Activated CD4-positive, alpha-beta T cell treated with anti-CD3 and anti-CD28 coated beads for 36 hours (primary cell): ENCODE results near the gene MAGEB17. TPM values are rescaled to one million over a fixed set of nuclear protein-coding genes. Genes with fewer than 3 reads are reported as not detected.

Experiments
- ATAC-seq: fragments of 200-7000 bp; cut with Tn5 transposase; one replicate; pipeline ENCODE4 v1.10.0; 2021; ENCODE audit warnings: mild to moderate bottlenecking, moderate library complexity
- CTCF ChIA-PET: fragments of 350-600 bp; sonication (Branson Sonifier 250); formaldehyde crosslinking; loops from one replicate; lab custom pipeline; 2021; ENCODE audit warnings: antibody characterized with exemption; lab: Charles Lee
- POLR2A ChIA-PET: fragments of 350-600 bp; sonication (Branson Sonifier 250); formaldehyde crosslinking; loops from one replicate; lab custom pipeline; 2021; ENCODE audit warnings: antibody characterized with exemption, inconsistent platforms; lab: Charles Lee
- DNase-seq: peaks from one replicate; pipeline ENCODE4 v3.0.0-alpha.2; 2020
- H3K27ac Mint-ChIP-seq: one replicate; pipeline ENCODE4 v1.8.0; 2021; ENCODE audit warnings: mixed read lengths
- H3K27me3 Mint-ChIP-seq: one replicate; pipeline ENCODE4 v1.8.0; 2021; ENCODE audit warnings: mixed read lengths
- H3K36me3 Mint-ChIP-seq: one replicate; pipeline ENCODE4 v1.8.0; 2021; ENCODE audit warnings: low read depth, mixed read lengths
- H3K4me1 Mint-ChIP-seq: one replicate; pipeline ENCODE4 v1.8.0; 2021; ENCODE audit warnings: mixed read lengths
- H3K4me3 Mint-ChIP-seq: one replicate; pipeline ENCODE4 v1.8.0; 2021; ENCODE audit warnings: mild to moderate bottlenecking, moderate library complexity, mixed read lengths
- H3K9me3 Mint-ChIP-seq: one replicate; pipeline ENCODE4 v1.8.0; 2021; ENCODE audit warnings: low read depth, mixed read lengths
- intact Hi-C, 2 experiments: fragments of 100-400 bp; cut with DNase I in 1 of 2; cut with micrococcal nuclease in 1 of 2; formaldehyde crosslinking; loops; one replicate each; pipeline versions ENCODE4 v1.14.2 to v1.15.1; 2022 to 2024; cut with DNase I, micrococcal nuclease
- total RNA-seq, 2 experiments: library from RNA; stranded (reverse); gene quantifications; one replicate each; pipeline ENCODE4 v1.2.3, GENCODE V29; 2021

The MAGEB17 gene
- total RNA-seq, 2 experiments from 2014 or later, result not detected

- no peaks in the 10 kb centered on the region for H3K9me3 Mint-ChIP-seq
- ATAC-seq (no peak), DNase-seq (no peak)
- POLR2A ChIA-PET, result no interaction called here
- no peaks in the 10 kb centered on the region for H3K36me3 Mint-ChIP-seq
- intact Hi-C loops, result no loop called here
- CTCF ChIA-PET, result interaction anchor here (1.4 kb wide), 1 partner anchor 484 kb away, joined by 3 read pairs; no protein-coding TSS in a partner anchor
- no peak overlapping the region for H3K4me3 Mint-ChIP-seq
- no peaks in the 10 kb centered on the region for H3K4me1 Mint-ChIP-seq
- H3K27ac Mint-ChIP-seq, result no peak overlapping the region
- no peaks in the 10 kb centered on the region for H3K27me3 Mint-ChIP-seq
Measured at GRCh38 chrX:16212436-16212835, 45.2 kb downstream of the MAGEB17 start.

- intact Hi-C loops, result no loop called here
- ATAC-seq, result no peak
- Mint-ChIP-seq H3K36me3 (no peaks in the 10 kb centered on the region), H3K4me3 (no peak overlapping the region), H3K9me3 (no peaks in the 10 kb centered on the region), H3K4me1 (no peaks in the 10 kb centered on the region), H3K27ac (no peak overlapping the region), H3K27me3 (no peaks in the 10 kb centered on the region)
- DNase-seq, result no peak
- ChIA-PET CTCF (interaction anchor here (1.0 kb wide), 1 partner anchor 10 kb away, joined by 3 read pairs; no protein-coding TSS in a partner anchor), POLR2A (no interaction called here)
Measured at GRCh38 chrX:16213961-16214360, 46.7 kb downstream of the MAGEB17 start.

GRCh38 chrX:16215660-16216059 is 48.4 kb downstream of the MAGEB17 start:
- no peak for ATAC-seq
- no peak for DNase-seq
- ChIA-PET CTCF (no interaction called here), POLR2A (no interaction called here)
- no peak overlapping the region for H3K27ac Mint-ChIP-seq
- no peak overlapping the region for H3K4me3 Mint-ChIP-seq
- no peaks in the 10 kb centered on the region for H3K36me3 Mint-ChIP-seq
- intact Hi-C loops, result no loop called here
- no peaks in the 10 kb centered on the region for H3K4me1 Mint-ChIP-seq
- H3K9me3 Mint-ChIP-seq, result no peaks in the 10 kb centered on the region
- H3K27me3 Mint-ChIP-seq, result no peaks in the 10 kb centered on the region

Other genes with a start within 250 kb of the MAGEB17 start
- not detected for gene GRPR, start 43.9 kb upstream of the MAGEB17 start, total RNA-seq